ENCODE data around the gene SPATA21. TPM values are rescaled to one million over a fixed set of nuclear protein-coding genes. Genes with fewer than 3 reads are reported as not detected.

SPATA21 gene
- total RNA-seq, 1 experiment from 2014 or later, result not detected

- peak; percentile 88 for TF ChIP-seq E2F5 (CRISPR knock-in tag; IDR thresholded peaks at IDR 0.05)
- peak; percentile 45; the same call in 1 of the 2 replicates for TF ChIP-seq MYBL2 (CRISPR knock-in tag; IDR thresholded peaks at IDR 0.05)
- peak; percentile 17; the same call in 1 of the 2 replicates for TF ChIP-seq NFE2L1 (CRISPR knock-in tag; IDR thresholded peaks at IDR 0.05)
- peak; percentile 51; the same call in 1 of the 2 replicates for TF ChIP-seq GABPB1 (CRISPR knock-in tag; IDR thresholded peaks at IDR 0.05)
- no peak for TF ChIP-seq MLX (CRISPR knock-in tag; IDR thresholded peaks at IDR 0.05)
- TF ChIP-seq, protein P1, sequence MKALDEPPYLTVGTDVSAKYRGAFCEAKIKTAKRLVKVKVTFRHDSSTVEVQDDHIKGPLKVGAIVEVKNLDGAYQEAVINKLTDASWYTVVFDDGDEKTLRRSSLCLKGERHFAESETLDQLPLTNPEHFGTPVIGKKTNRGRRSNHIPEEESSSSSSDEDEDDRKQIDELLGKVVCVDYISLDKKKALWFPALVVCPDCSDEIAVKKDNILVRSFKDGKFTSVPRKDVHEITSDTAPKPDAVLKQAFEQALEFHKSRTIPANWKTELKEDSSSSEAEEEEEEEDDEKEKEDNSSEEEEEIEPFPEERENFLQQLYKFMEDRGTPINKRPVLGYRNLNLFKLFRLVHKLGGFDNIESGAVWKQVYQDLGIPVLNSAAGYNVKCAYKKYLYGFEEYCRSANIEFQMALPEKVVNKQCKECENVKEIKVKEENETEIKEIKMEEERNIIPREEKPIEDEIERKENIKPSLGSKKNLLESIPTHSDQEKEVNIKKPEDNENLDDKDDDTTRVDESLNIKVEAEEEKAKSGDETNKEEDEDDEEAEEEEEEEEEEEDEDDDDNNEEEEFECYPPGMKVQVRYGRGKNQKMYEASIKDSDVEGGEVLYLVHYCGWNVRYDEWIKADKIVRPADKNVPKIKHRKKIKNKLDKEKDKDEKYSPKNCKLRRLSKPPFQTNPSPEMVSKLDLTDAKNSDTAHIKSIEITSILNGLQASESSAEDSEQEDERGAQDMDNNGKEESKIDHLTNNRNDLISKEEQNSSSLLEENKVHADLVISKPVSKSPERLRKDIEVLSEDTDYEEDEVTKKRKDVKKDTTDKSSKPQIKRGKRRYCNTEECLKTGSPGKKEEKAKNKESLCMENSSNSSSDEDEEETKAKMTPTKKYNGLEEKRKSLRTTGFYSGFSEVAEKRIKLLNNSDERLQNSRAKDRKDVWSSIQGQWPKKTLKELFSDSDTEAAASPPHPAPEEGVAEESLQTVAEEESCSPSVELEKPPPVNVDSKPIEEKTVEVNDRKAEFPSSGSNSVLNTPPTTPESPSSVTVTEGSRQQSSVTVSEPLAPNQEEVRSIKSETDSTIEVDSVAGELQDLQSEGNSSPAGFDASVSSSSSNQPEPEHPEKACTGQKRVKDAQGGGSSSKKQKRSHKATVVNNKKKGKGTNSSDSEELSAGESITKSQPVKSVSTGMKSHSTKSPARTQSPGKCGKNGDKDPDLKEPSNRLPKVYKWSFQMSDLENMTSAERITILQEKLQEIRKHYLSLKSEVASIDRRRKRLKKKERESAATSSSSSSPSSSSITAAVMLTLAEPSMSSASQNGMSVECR (CRISPR knock-in tag; IDR thresholded peaks at IDR 0.05; ENCODE audit: borderline replicate concordance), result peak; percentile 64; the same call in 1 of the 2 replicates
- 0 out of 2 replicates have a peak, but pooled peaks have one; percentile 18 for TF ChIP-seq CREB1 (CRISPR knock-in tag; IDR thresholded peaks at IDR 0.05)
- no peak for TF ChIP-seq PRDM15 (CRISPR knock-in tag; IDR thresholded peaks at IDR 0.05)
Observed at GRCh38 chr1:16351994-16352841, 85.0 kb downstream of the SPATA21 start, which contains the start of gene FBXO42 (continued).

- POLR2A ChIA-PET, result interaction anchor here (0.7 to 1.6 kb wide), 2 partner anchors 17 to 144 kb away, joined by 3 read pairs; no protein-coding TSS in a partner anchor
- CTCF ChIA-PET, result interaction anchor here (0.6 to 4.6 kb wide), 5 partner anchors 12 to 89 kb away, joined by 3 to 61 read pairs (median 4); partner anchors contain the start of gene NECAP2
- no peak; the same call in 1 of the 2 replicates for ATAC-seq
- no peak for DNase-seq (ENCODE audit: low spot score)
- Mint-ChIP-seq H3K36me3 (no peaks in the 10 kb centered on the region), H3K4me3 (peak overlapping the region; percentile 95), H3K9me3 (no peaks in the 10 kb centered on the region), H3K4me1 (peaks cover 21% of the 10 kb centered on the region), H3K27ac (peak overlapping the region; percentile 86), H3K27me3 (ENCODE audit: low read depth) (no peaks in the 10 kb centered on the region)
- TF ChIP-seq PRRX2 (CRISPR knock-in tag; IDR thresholded peaks at IDR 0.05) (no peak), ZNF671 (CRISPR knock-in tag; IDR thresholded peaks at IDR 0.05) (no peak), ZNF121 (CRISPR knock-in tag; IDR thresholded peaks at IDR 0.05) (no peak), MLX (CRISPR knock-in tag; IDR thresholded peaks at IDR 0.05) (no peak), ZNF416 (CRISPR knock-in tag; IDR thresholded peaks at IDR 0.05) (no peak), NFATC4 (CRISPR knock-in tag; IDR thresholded peaks at IDR 0.05) (no peak), CTCF (IDR thresholded peaks at IDR 0.05) (no peak)
- TF ChIP-seq, protein P2, sequence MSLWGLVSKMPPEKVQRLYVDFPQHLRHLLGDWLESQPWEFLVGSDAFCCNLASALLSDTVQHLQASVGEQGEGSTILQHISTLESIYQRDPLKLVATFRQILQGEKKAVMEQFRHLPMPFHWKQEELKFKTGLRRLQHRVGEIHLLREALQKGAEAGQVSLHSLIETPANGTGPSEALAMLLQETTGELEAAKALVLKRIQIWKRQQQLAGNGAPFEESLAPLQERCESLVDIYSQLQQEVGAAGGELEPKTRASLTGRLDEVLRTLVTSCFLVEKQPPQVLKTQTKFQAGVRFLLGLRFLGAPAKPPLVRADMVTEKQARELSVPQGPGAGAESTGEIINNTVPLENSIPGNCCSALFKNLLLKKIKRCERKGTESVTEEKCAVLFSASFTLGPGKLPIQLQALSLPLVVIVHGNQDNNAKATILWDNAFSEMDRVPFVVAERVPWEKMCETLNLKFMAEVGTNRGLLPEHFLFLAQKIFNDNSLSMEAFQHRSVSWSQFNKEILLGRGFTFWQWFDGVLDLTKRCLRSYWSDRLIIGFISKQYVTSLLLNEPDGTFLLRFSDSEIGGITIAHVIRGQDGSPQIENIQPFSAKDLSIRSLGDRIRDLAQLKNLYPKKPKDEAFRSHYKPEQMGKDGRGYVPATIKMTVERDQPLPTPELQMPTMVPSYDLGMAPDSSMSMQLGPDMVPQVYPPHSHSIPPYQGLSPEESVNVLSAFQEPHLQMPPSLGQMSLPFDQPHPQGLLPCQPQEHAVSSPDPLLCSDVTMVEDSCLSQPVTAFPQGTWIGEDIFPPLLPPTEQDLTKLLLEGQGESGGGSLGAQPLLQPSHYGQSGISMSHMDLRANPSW (CRISPR knock-in tag; conservative IDR thresholded peaks at IDR 0.05; ENCODE audit: low read depth), result no peak
Observed at GRCh38 chr1:16351456-16351993, 85.7 kb downstream of the SPATA21 start.

Data from WTC11 (cell line).